NB4 (cell line): ENCODE data around the gene ANKRD12.

ENCODE experiments used
- MYC ChIP-seq: IDR thresholded peaks from 2 replicates; pipeline ENCODE4 v1.6.1; 2011; ENCODE audit warnings: low read depth, low read length
- POLR2A ChIP-seq: IDR thresholded peaks from 2 replicates; pipeline ENCODE4 v1.6.1; 2011; ENCODE audit warnings: mild to moderate bottlenecking; ENCODE audit not compliant: insufficient read length; ENCODE audit errors: extremely low read depth
- TF ChIP-seq, protein P1 (sequence below): IDR thresholded peaks from one replicate; pipeline ENCODE4 v1.5.1; 2012; ENCODE audit warnings: low read depth, low read length

DNA sequence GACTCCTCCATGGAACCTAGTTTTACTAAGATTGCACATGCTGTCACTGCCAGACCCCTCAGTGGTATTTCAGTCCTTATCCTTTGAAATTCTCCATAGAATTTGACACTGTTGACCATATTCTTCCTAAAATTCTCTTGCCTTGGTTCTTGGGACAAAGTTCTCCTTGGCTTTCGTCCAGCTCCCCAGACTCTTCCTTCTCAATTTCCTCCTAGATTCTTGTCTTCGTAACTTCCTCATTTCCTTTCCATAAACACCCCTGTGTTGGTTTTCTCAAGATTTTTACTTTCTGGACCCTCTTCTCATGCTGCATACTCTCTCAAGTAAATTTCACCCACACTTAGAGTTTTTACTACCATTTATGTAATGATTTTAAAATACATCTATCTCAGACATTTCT lies 101.4 kb downstream of the ANKRD12 start:
- TF ChIP-seq, protein P1, sequence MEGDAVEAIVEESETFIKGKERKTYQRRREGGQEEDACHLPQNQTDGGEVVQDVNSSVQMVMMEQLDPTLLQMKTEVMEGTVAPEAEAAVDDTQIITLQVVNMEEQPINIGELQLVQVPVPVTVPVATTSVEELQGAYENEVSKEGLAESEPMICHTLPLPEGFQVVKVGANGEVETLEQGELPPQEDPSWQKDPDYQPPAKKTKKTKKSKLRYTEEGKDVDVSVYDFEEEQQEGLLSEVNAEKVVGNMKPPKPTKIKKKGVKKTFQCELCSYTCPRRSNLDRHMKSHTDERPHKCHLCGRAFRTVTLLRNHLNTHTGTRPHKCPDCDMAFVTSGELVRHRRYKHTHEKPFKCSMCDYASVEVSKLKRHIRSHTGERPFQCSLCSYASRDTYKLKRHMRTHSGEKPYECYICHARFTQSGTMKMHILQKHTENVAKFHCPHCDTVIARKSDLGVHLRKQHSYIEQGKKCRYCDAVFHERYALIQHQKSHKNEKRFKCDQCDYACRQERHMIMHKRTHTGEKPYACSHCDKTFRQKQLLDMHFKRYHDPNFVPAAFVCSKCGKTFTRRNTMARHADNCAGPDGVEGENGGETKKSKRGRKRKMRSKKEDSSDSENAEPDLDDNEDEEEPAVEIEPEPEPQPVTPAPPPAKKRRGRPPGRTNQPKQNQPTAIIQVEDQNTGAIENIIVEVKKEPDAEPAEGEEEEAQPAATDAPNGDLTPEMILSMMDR = no peak
- no peak for TF ChIP-seq POLR2A
- TF ChIP-seq MYC = no peak
